ENCODE results near the gene GPANK1. TPM values are rescaled to one million over a fixed set of nuclear protein-coding genes. Genes with fewer than 3 reads are reported as not detected.

The GPANK1 gene
- total and polyA plus RNA-seq, 9 of the 15 experiments (the other 6 are each of a cell fraction or from before 2014, with no cell fraction given) = 32.2 to 111 (median 46.3) TPM

GRCh38 chr6:31690231-31691077, 25.7 kb upstream of the GPANK1 start (continued):
- TF ChIP-seq VEZF1 (CRISPR knock-in tag; IDR thresholded peaks at IDR 0.05) (peak; percentile 70), BCLAF1 (IDR thresholded peaks at IDR 0.05; ENCODE audit: borderline replicate concordance in 1 of 2, control insufficient read depth in 1 of 2, low read depth in 2 of 2, low read length in 1 of 2) (no peak), KLF10 (CRISPR knock-in tag; IDR thresholded peaks at IDR 0.05) (0 out of 2 replicates have a peak, but pooled peaks have one; percentile 53), NR2F6 (CRISPR knock-in tag; IDR thresholded peaks at IDR 0.05) (0 out of 2 replicates have a peak, but pooled peaks have one; percentile 7), HLTF (IDR thresholded peaks at IDR 0.05) (peak; percentile 51; the same call in 1 of the 2 replicates), ZNF696 (CRISPR knock-in tag; conservative IDR thresholded peaks at IDR 0.05) (no peak), FOXA1 (IDR thresholded peaks at IDR 0.05; ENCODE audit: borderline replicate concordance) (no peak), BRD4 (IDR thresholded peaks at IDR 0.05) (no peak), ZBED1 (IDR thresholded peaks at IDR 0.05) (peak; percentile 75; the same call in 1 of the 2 replicates), RBM34 (IDR thresholded peaks at IDR 0.05; ENCODE audit: borderline replicate concordance, insufficient read depth, low read length) (no peak), ATF1 (CRISPR knock-in tag; IDR thresholded peaks at IDR 0.05) (no peak), ATF1 (tag; IDR thresholded peaks at IDR 0.05) (peak; percentile 71), ZNF354B (CRISPR knock-in tag; IDR thresholded peaks at IDR 0.05) (no peak), ZNF431 (CRISPR knock-in tag; IDR thresholded peaks at IDR 0.05) (peak; percentile 14), CBX1 (IDR thresholded peaks at IDR 0.05; ENCODE audit: low read depth) (no peak), ZNF143 (CRISPR knock-in tag; IDR thresholded peaks at IDR 0.05) (no peak), CBFB (CRISPR knock-in tag; IDR thresholded peaks at IDR 0.05) (no peak), TAF7 (tag; IDR thresholded peaks at IDR 0.05) (0 out of 2 replicates have a peak, but pooled peaks have one; percentile 36), CBX3 (IDR thresholded peaks at IDR 0.05; ENCODE audit: borderline replicate concordance in 1 of 2, low read length in 2 of 2) (0 out of 3 replicates have a peak, but pooled peaks of 1 of the 2 experiments have one; percentile 21), ZNF668 (CRISPR knock-in tag; IDR thresholded peaks at IDR 0.05) (peak; percentile 83; the same call in 1 of the 2 replicates), PHTF2 (CRISPR knock-in tag; IDR thresholded peaks at IDR 0.05) (peak; percentile 30; the same call in 1 of the 2 replicates), ZHX1 (conservative IDR thresholded peaks at IDR 0.05; ENCODE audit: low read length) (no peak; the same call in 1 of the 2 replicates)
